HCT116 (cell line): ENCODE data around the gene PRKN. TPM values are rescaled to one million over a fixed set of nuclear protein-coding genes. Genes with fewer than 3 reads are reported as not detected.

Experiments used
- ATAC-seq: fragments of 200-7000 bp; cut with Tn5 transposase; 2 replicates; pipeline ENCODE4 v1.9.1; 2020; ENCODE audit warnings: mild to moderate bottlenecking, moderate library complexity
- BruUV-seq: library from RNA; stranded (reverse); fragments of 400-500 nt; replicated peaks from 2 replicates; lab custom pipeline; 2021; lab: Mats Ljungman, UMichigan
- CTCF ChIA-PET: fragments of 300-600 bp; sonication (Branson Sonifier 250); formaldehyde crosslinking; loops from one replicate; lab custom pipeline; 2021; ENCODE audit warnings: antibody characterized with exemption; lab: Charles Lee
- POLR2A ChIA-PET: fragments of 300-600, 350-600 bp; sonication (Branson Sonifier 250); formaldehyde crosslinking; loops from one replicate; lab custom pipeline; 2021; ENCODE audit warnings: antibody characterized with exemption; lab: Charles Lee
- RAD21 ChIA-PET, 2 experiments: fragments of 300-600 bp; sonication (Branson Sonifier 250); formaldehyde crosslinking; loops; one replicate each; lab custom pipeline; 2023; ENCODE audit warnings: low total read pairs in 2 of 2; ENCODE audit not compliant: uncharacterized antibody in 2 of 2, unreplicated experiment in 2 of 2, low non-redundant PET in 1 of 2; lab: Charles Lee
- DNase-seq: peaks from one replicate; pipeline ENCODE4 v3.0.0-alpha.2; 2010; ENCODE audit warnings: low read depth, low spot score
- H2AFZ ChIP-seq: fragments of 200-600 bp; shearing (Covaris generic), sonication (generic); 2 replicates; pipeline ENCODE4 v1.6.1; 2017; ENCODE audit warnings: low read depth, mixed run types, mixed read lengths, antibody characterized with exemption, low read length; ENCODE audit not compliant: poor library complexity, severe bottlenecking
- H3K27ac ChIP-seq: 2 replicates; pipeline ENCODE4 v1.5.1; 2012; ENCODE audit warnings: low read depth, low read length
- H3K27me3 ChIP-seq: fragments of 200-600 bp; sonication (generic); 2 replicates; pipeline ENCODE4 v1.6.1; 2016; ENCODE audit warnings: mixed run types, low read length, mixed read lengths; ENCODE audit not compliant: insufficient read depth
- H3K36me3 ChIP-seq, 2 experiments: fragments of 200-500 bp in 1 of 2; fragments of 200-600 bp in 1 of 2; sonication (Bioruptor generic) in 1 of 2; sonication (generic) in 1 of 2; 2 replicates each; pipeline versions ENCODE4 v1.5.1 to v1.6.1; 2014 to 2016; ENCODE audit warnings: low read length in 2 of 2, inconsistent platforms in 1 of 2, mixed read lengths in 1 of 2, mixed run types in 1 of 2; ENCODE audit not compliant: insufficient read depth in 2 of 2, control insufficient read depth in 1 of 2
- H3K4me1 ChIP-seq, 2 experiments: fragments of 200-600 bp in 1 of 2; sonication (generic) in 1 of 2; 2 replicates each; pipeline versions ENCODE4 v1.5.1 to v1.6.1; 2012 to 2017; ENCODE audit warnings: low read length in 2 of 2, inconsistent platforms in 1 of 2, mild to moderate bottlenecking in 1 of 2, mixed read lengths in 1 of 2, mixed run types in 1 of 2, moderate library complexity in 1 of 2; ENCODE audit not compliant: insufficient read depth in 2 of 2, control insufficient read depth in 1 of 2
- H3K4me2 ChIP-seq: fragments of 200-600 bp; sonication (generic); 2 replicates; pipeline ENCODE4 v1.6.1; 2017; ENCODE audit warnings: mixed run types, low read length, mixed read lengths
- H3K4me3 ChIP-seq, 2 experiments: fragments of 200-600 bp in 1 of 2; sonication (generic) in 1 of 2; replicated peaks in 1 of 2; 2 replicates each; pipeline ENCODE4 v1.5.1; 2011 to 2016; ENCODE audit warnings: low read length in 2 of 2, control low read depth in 1 of 2, low read depth in 1 of 2, mild to moderate bottlenecking in 1 of 2, mixed read lengths in 1 of 2, mixed run types in 1 of 2
- H3K79me2 ChIP-seq: fragments of 200-600 bp; sonication (generic); 2 replicates; pipeline ENCODE4 v1.6.1; 2017; ENCODE audit warnings: mild to moderate bottlenecking, mixed run types, low read length, moderate library complexity, mixed read lengths; ENCODE audit not compliant: insufficient read depth
- H3K9ac ChIP-seq: fragments of 200-600 bp; sonication (generic); 2 replicates; pipeline ENCODE4 v1.6.1; 2016; ENCODE audit warnings: low read length, mixed read lengths
- H3K9me2 ChIP-seq: fragments of 200-600 bp; sonication (generic), shearing (Covaris generic); 2 replicates; pipeline ENCODE4 v1.6.1; 2017; ENCODE audit warnings: mixed run types, mild to moderate bottlenecking, moderate library complexity; ENCODE audit not compliant: insufficient read depth
- H3K9me3 ChIP-seq, 2 experiments: fragments of 200-500 bp in 1 of 2; fragments of 200-600 bp in 1 of 2; sonication (Bioruptor generic) in 1 of 2; sonication (generic) in 1 of 2; 2 replicates each; pipeline ENCODE4 v1.6.1; 2014 to 2017; ENCODE audit warnings: low read length in 2 of 2, mixed read lengths in 2 of 2, inconsistent platforms in 1 of 2, low read depth in 1 of 2, mild to moderate bottlenecking in 1 of 2, mixed run types in 1 of 2, moderate library complexity in 1 of 2; ENCODE audit not compliant: control insufficient read depth in 1 of 2, insufficient read depth in 1 of 2
- H4K20me1 ChIP-seq: fragments of 200-600 bp; sonication (generic), shearing (Covaris generic); 2 replicates; pipeline ENCODE4 v1.6.1; 2017; ENCODE audit warnings: mixed run types, mild to moderate bottlenecking, moderate library complexity; ENCODE audit not compliant: insufficient read depth
- CBX3 ChIP-seq: IDR thresholded peaks from 2 replicates; pipeline ENCODE4 v1.6.1; 2012; ENCODE audit warnings: low read depth
- CTCF ChIP-seq, 3 experiments: fragments of 200-600 bp in 1 of 3; sonication (generic) in 1 of 3; IDR thresholded peaks in 2 of 3; conservative IDR thresholded peaks in 1 of 3; 2 replicates each; pipeline ENCODE4 v1.5.1; 2012 to 2017; ENCODE audit warnings: low read depth in 2 of 3, low read length in 2 of 3, antibody characterized with exemption in 1 of 3, borderline replicate concordance in 1 of 3, control low read depth in 1 of 3, mild to moderate bottlenecking in 1 of 3, mixed read lengths in 1 of 3, mixed run types in 1 of 3, moderate library complexity in 1 of 3; ENCODE audit not compliant: insufficient read depth in 1 of 3
- ELF1 ChIP-seq: IDR thresholded peaks from 2 replicates; pipeline ENCODE4 v1.6.1; 2012; ENCODE audit warnings: low read depth, borderline replicate concordance
- POLR2AphosphoS5 ChIP-seq: IDR thresholded peaks from 2 replicates; pipeline ENCODE4 v1.6.1; 2011; ENCODE audit warnings: mild to moderate bottlenecking, low read depth, low read length, moderate library complexity
- RAD21 ChIP-seq: IDR thresholded peaks from 2 replicates; pipeline ENCODE4 v1.6.1; 2012; ENCODE audit warnings: low read depth, mild to moderate bottlenecking
- SP1 ChIP-seq: IDR thresholded peaks from 2 replicates; pipeline ENCODE4 v1.6.1; 2012; ENCODE audit warnings: low read depth
- TCF7L2 ChIP-seq: IDR thresholded peaks from 2 replicates; pipeline ENCODE4 v1.7.0; 2011; ENCODE audit warnings: borderline replicate concordance, inconsistent platforms; ENCODE audit not compliant: insufficient read depth, insufficient read length; ENCODE audit errors: extremely low read depth
- ZFX ChIP-seq: fragments of 450-650 bp; IDR thresholded peaks from 2 replicates; pipeline ENCODE4 v1.6.1; 2017
- ZNF274 ChIP-seq: fragments of 200-500 bp; sonication (Bioruptor generic); IDR thresholded peaks from 2 replicates; pipeline ENCODE4 v1.6.1; 2014; ENCODE audit warnings: mild to moderate bottlenecking, low read depth, low read length, inconsistent platforms
- intact Hi-C: fragments of 100-400 bp; cut with micrococcal nuclease; formaldehyde crosslinking; loops from 2 replicates; pipeline ENCODE4 v1.10.0; 2022
- total RNA-seq: library from RNA; stranded (reverse); gene quantifications from one replicate; pipeline ENCODE4 v1.2.1, GENCODE V29; 2021; ENCODE audit not compliant: unreplicated experiment

Gene PRKN
- total RNA-seq, 1 experiment from 2014 or later, result 2.6 TPM

- H4K20me1 ChIP-seq, result no peaks in the 10 kb centered on the region
- no peak overlapping the region for H3K4me2 ChIP-seq
- no peak overlapping the region for H3K4me3 ChIP-seq
- ChIA-PET RAD21 (no interaction called here), CTCF (no interaction called here), POLR2A (no interaction called here)
- H2AFZ ChIP-seq, result no peak overlapping the region
- intact Hi-C loops, result no loop called here
- no peak for ATAC-seq
- H3K4me1 ChIP-seq, result no peaks in the 10 kb centered on the region
- no peak for DNase-seq
- H3K27ac ChIP-seq, result no peak overlapping the region
- H3K9me2 ChIP-seq, result no peaks in the 10 kb centered on the region
- H3K9me3 ChIP-seq, result no peaks in the 10 kb centered on the region
- H3K9ac ChIP-seq, result no peak overlapping the region
- no peaks in the 10 kb centered on the region for H3K36me3 ChIP-seq
- TF ChIP-seq POLR2AphosphoS5, result no peak
- no peak for TF ChIP-seq TCF7L2
- TF ChIP-seq CTCF (IDR thresholded peaks at IDR 0.05 in 2 of 3, conservative IDR thresholded peaks at IDR 0.05 in 1 of 3; ENCODE audit: borderline replicate concordance in 1 of 3, insufficient read depth in 1 of 3, low read depth in 2 of 3, low read length in 2 of 3), result no peak
- TF ChIP-seq CBX3, result no peak
- TF ChIP-seq SP1, result no peak
- H3K27me3 ChIP-seq, result no peaks in the 10 kb centered on the region
- no peaks in the 10 kb centered on the region for H3K79me2 ChIP-seq
- no TSS peak for BruUV-seq
These were observed 97.5 kb downstream of the PRKN start for GRCh38 chr6:162630069-162630468.

- H3K4me1 ChIP-seq, result no peaks in the 10 kb centered on the region
- no peak overlapping the region for H3K4me3 ChIP-seq
- H3K79me2 ChIP-seq, result no peaks in the 10 kb centered on the region
- intact Hi-C loops, result no loop called here
- H2AFZ ChIP-seq, result no peak overlapping the region
- ChIA-PET RAD21 (no interaction called here), CTCF (no interaction called here), POLR2A (no interaction called here)
- ATAC-seq (no peak), DNase-seq (no peak)
- no peaks in the 10 kb centered on the region for H3K9me2 ChIP-seq
- H3K9ac ChIP-seq, result no peak overlapping the region
- H4K20me1 ChIP-seq, result no peaks in the 10 kb centered on the region
- no peaks in the 10 kb centered on the region; a peak in 1 of 4 replicates for H3K9me3 ChIP-seq
- H3K36me3 ChIP-seq, result no peaks in the 10 kb centered on the region
- no TSS peak for BruUV-seq
- TF ChIP-seq ELF1, result no peak
- no peak for TF ChIP-seq TCF7L2
- TF ChIP-seq RAD21, result no peak
- no peak for TF ChIP-seq ZNF274
- TF ChIP-seq ZFX, result no peak
- TF ChIP-seq, all 23 proteins: peak for 0
- H3K27ac ChIP-seq, result no peak overlapping the region
- no peak overlapping the region for H3K4me2 ChIP-seq
- no peaks in the 10 kb centered on the region for H3K27me3 ChIP-seq
These were observed 99.7 kb downstream of the PRKN start for GRCh38 chr6:162627825-162628224.
